Stimulated activated naive CD4-positive, alpha-beta T cell (primary cell): ENCODE measurements around the gene AMER2.
"Not testable (repeated sequence)": the region's sequence is repeated elsewhere in the genome, so short reads cannot be mapped to it uniquely, and the experiment has no call there.

Experiments
- DNase-seq, 6 experiments: peaks; one replicate each; lab custom pipeline; 2025; lab: John Stamatoyannopoulos, UW

AMER2 gene

DNA sequence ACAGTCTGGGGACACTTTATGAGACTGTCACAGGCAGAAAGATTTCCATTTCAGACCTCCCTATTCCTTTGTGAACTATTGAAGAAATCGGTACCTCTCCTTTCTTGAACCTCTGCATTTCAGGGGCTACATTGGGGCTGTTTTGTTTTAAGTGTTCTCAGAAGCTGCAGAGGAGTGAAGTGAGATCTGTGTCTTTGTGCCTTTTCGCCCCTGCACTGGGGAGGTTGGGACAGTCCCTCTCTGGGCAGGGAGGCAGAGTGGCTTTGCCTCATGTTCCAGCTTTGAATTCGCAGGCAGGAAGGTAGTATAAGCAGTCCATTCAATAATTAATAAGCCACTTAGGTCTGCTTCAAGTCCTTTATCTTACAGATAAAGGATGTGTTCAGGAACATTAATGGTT, 9.5 kb upstream of the AMER2 start:
- no peak for DNase-seq

- DNase-seq = no peak
Observed at GRCh38 chr13:25180775-25181537, 8.9 kb upstream of the AMER2 start.

GRCh38 chr13:25179832-25180774, 8.0 kb upstream of the AMER2 start:
- no peak for DNase-seq

GRCh38 chr13:25179011-25179410, 6.9 kb upstream of the AMER2 start:
- no peak for DNase-seq

GRCh38 chr13:25178070-25178469, 6.0 kb upstream of the AMER2 start:
- no peak for DNase-seq

DNA sequence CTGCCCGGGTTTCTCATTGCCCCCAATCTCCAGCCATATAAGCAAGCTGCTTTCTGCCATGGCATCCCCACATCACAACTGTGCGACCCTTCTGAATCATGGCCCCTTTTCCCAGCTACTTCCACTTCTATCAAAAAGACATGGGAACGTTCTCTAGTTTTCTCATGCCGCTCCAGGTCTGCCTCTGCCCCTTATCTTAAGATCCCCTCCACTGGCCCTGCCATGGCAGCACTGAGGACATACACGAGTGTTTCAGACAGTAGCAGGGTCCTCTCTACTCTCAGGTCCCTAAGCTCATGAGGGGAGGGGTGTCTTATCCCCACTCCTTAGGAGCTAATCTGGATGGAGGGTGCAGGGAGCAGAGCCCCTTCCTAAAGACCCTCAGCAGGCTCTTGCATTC, 5.5 kb upstream of the AMER2 start:
- no peak for DNase-seq

DNA sequence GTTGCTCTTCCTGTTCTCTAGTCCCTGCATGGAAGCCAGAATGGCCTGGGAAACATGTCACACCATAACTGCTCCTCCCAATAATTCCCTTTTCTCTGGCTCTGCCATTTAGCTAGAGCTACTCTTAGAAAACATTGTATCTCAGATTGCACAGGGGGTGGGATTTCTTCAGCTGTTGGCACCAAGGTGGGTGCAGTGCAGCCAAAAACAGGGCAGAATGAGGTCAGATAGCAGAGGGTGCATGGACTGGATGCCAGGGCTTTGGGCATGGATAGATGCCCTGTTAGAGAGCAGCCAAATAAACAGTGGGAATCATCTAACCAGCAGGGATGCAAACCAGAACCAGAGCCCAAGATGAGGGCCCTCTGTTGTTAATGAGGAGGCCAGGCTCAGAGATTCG, 4.9 kb upstream of the AMER2 start:
- no peak for DNase-seq

DNA sequence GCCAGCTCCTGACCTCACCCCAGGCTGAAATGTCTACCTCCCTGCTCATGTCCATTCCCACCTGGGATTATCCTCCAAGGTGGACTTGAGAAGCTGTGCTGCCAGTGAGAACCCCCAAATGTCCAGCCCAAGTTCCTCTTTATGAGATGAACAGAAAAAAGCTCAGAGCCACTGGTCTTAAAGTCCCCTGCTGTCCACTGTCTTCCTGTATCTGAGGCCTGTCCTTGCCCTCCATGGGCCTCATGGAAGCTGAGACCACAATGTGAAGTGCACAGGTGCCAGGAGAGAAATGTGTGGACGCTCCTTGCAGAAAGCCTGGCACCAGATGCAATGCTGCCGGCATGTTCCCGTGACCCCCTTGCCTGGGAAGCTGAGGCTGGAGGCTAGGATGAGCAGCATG, 3.3 kb upstream of the AMER2 start:
- no peak for DNase-seq

DNA sequence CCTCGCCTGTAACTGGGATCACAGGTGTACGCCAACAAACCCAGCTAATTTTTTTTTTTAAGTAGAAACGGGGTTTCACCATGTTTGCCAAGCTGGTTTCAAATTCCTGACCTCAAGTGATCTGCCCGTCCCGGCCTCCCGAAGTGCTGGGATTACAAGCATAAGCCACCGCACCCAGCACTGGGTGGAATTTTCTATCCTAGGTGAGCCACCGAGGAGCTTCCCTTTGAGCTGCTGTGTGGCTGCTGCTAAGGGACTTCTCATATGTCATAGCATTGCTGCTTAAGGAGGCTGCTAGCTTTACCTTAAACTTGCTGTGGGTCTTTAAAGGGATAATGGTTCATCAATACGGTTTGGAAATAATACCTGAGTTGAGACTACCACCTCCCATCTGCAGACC, 2.9 kb upstream of the AMER2 start:
- DNase-seq = no peak

- DNase-seq = no peak
Observed at GRCh38 chr13:25174304-25174703, 2.2 kb upstream of the AMER2 start.

DNA sequence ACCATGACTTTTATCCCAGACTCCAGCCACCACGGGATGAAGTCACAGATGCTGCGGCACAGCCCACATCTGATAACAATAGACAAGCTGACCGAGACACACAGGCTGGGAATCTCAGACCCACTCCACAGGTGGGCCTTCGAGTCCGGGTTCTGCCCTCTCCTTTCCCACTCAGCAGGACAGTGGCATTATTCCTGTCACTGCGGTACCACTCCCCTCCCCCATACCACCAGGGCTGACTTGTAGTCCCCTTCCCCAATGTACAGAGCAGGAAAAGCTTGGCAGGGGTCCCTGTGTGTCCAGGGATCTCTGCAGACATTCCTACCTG, 179 bp upstream of the AMER2 start:
- DNase-seq = no peak

GRCh38 chr13:25171170-25171516, 945 bp downstream of the AMER2 start:
- DNase-seq = no peak

GRCh38 chr13:25170554-25171111, 1.5 kb downstream of the AMER2 start:
- DNase-seq = no peak

- DNase-seq = no peak
Observed at GRCh38 chr13:25169951-25170553, 2.0 kb downstream of the AMER2 start.

DNA sequence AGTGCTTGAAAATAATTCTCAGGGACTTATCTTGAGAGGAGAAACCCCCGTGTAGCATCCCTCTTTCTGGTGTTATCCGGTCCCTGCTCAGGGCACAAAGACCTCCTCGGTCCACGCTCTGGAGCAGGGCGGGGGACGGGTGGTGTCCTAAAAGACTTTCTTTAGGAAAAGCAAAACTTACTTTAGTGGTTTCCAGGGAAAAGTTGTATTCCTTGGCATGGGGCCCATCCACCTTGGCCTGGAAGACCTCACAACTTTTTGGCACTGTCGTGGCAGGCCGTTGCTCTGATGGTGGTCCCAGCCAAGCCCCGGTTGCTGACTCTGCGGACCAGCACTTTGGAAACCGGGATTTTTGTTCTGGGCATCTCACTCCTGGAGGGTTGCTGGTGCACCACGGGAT, 2.7 kb downstream of the AMER2 start:
- no peak for DNase-seq

GRCh38 chr13:25168790-25169189, 3.3 kb downstream of the AMER2 start:
- no peak for DNase-seq

DNA sequence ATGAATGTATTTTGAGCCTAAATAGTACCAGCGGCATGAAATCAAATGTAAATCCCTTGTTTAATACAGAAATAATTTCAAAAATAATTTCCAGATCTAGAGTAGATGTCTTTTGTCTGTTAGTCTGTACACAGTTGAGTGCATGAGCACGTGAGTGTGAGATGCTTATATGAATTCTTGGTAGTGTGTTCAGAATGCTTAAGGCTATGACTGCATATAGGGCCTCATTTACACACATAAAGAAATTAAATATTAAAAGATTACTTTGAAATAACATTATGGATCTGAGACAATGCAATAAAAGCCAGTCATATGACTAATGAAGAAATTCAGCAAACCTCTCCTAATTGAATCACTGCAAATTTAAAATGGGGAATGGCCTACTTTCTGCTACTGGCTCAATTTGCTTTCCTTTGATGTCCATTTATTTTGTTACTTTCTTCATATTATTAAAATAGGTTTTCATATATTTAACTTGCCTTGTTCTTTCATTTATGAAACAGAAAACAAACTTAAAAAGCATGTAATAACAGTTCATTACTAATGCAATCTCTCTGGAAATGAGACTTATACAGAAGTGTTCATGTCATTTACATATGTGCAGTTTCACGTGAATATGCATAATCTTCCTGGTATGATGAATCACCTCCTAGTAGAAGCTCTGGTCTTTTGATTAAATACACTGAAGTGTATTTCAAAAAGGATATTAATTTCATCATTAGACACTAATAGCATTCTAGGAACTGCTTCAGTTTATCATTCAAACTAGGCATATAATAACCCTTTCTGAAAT, 4.5 kb downstream of the AMER2 start:
- DNase-seq = no peak

- DNase-seq = no peak
Observed at GRCh38 chr13:25166306-25166705, 5.8 kb downstream of the AMER2 start.

DNA sequence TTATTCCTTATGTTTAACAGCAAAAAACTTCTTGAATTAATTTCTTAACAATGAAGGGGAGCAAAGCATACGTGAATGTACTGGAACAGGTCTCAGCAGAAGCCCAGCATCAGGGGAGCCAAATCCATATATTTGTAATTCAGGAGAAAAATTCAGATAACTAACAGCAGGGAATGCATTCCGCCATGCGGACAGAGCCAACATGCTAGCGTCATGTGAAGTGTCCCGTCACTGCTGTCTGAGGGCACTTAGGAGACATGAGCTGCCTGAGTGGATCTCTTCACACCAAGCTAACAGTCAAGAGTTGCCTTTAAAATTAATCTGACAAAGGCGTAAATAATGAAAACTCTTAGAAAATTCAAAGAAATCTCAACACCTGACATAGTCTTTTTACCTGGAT, 6.4 kb downstream of the AMER2 start:
- DNase-seq = no peak

GRCh38 chr13:25165163-25165562, 6.9 kb downstream of the AMER2 start:
- DNase-seq = not testable (repeated sequence)

DNA sequence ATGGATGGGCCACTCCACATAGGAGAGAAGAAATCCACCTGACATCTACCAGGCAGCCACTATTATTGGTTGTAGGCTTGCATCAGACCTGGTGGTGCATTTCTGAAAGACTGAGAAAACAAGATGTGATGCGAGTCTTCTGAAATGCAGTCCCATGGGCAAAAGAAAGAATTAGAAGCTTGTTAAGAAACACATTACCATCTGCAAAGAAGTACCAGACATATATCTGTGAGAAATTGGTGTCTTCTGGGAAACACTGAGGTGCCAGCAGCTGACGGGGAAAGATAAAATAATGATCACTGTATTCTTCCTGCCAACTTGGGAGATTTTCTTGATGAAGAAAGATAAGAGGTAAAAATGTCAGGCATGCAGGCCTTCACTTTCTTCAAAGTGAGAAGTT, 14.4 kb downstream of the AMER2 start:
- DNase-seq = no peak

- no peak for DNase-seq
Observed at GRCh38 chr13:25153736-25154135, 18.4 kb downstream of the AMER2 start.
